Mesenchymal stem cell (in vitro differentiated cells and primary cell): ENCODE measurements around the gene ADGRV1.
"Not testable (repeated sequence)": the region's sequence is repeated elsewhere in the genome, so short reads cannot be mapped to it uniquely, and the experiment has no call there.

Experiments
- DNase-seq: peaks from one replicate; pipeline ENCODE4 v3.0.0-alpha.2; 2013
- H2AFZ ChIP-seq: one replicate; pipeline ENCODE4 v1.6.1; 2013; ENCODE audit warnings: low read depth, mild to moderate bottlenecking, control low read depth, inconsistent platforms, low read length, moderate library complexity
- H2AK5ac ChIP-seq: 2 replicates; pipeline ENCODE4 v1.6.1; 2013; ENCODE audit warnings: low read length, moderate library complexity, mild to moderate bottlenecking, inconsistent platforms; ENCODE audit not compliant: severe bottlenecking
- H2BK120ac ChIP-seq: one replicate; pipeline ENCODE4 v1.6.1; 2013; ENCODE audit warnings: low read depth, mild to moderate bottlenecking, inconsistent platforms, low read length, moderate library complexity
- H2BK12ac ChIP-seq, 2 experiments: one replicate each; pipeline ENCODE4 v1.6.1; 2013; ENCODE audit warnings: inconsistent platforms in 2 of 2, low read length in 2 of 2, mild to moderate bottlenecking in 2 of 2, moderate library complexity in 2 of 2, control low read depth in 1 of 2
- H2BK15ac ChIP-seq: one replicate; pipeline ENCODE4 v1.6.1; 2013; ENCODE audit warnings: mild to moderate bottlenecking, low read depth, inconsistent platforms; ENCODE audit not compliant: poor library complexity, severe bottlenecking
- H2BK5ac ChIP-seq: 2 replicates; pipeline ENCODE4 v1.6.1; 2013; ENCODE audit warnings: low read depth, mild to moderate bottlenecking, low read length, control low read depth, inconsistent platforms; ENCODE audit not compliant: poor library complexity, severe bottlenecking
- H3K14ac ChIP-seq, 2 experiments: one replicate each; pipeline ENCODE4 v1.6.1; 2013; ENCODE audit warnings: inconsistent platforms in 2 of 2, low read length in 2 of 2, control low read depth in 1 of 2, mild to moderate bottlenecking in 1 of 2, moderate library complexity in 1 of 2
- H3K18ac ChIP-seq, 2 experiments: one replicate each; pipeline ENCODE4 v1.6.1; 2013; ENCODE audit warnings: inconsistent platforms in 2 of 2, low read length in 2 of 2, control low read depth in 1 of 2, low read depth in 1 of 2, mild to moderate bottlenecking in 1 of 2
- H3K23ac ChIP-seq, 2 experiments: one replicate each; pipeline ENCODE4 v1.6.1; 2013; ENCODE audit warnings: inconsistent platforms in 2 of 2, low read length in 2 of 2, mild to moderate bottlenecking in 2 of 2, moderate library complexity in 2 of 2, control low read depth in 1 of 2
- H3K27ac ChIP-seq: 2 replicates; pipeline ENCODE4 v1.5.1; 2013; ENCODE audit warnings: mild to moderate bottlenecking, moderate library complexity, low read length, control low read depth, inconsistent platforms; ENCODE audit not compliant: poor library complexity, severe bottlenecking
- H3K27me3 ChIP-seq, 2 experiments: 2 replicates each; pipeline versions ENCODE4 v1.6.1 to v1.7.0; 2013; ENCODE audit warnings: low read length in 2 of 2, mild to moderate bottlenecking in 2 of 2, moderate library complexity in 2 of 2, control low read depth in 1 of 2, inconsistent platforms in 1 of 2; ENCODE audit not compliant: control insufficient read depth in 1 of 2, insufficient read depth in 1 of 2
- H3K36me3 ChIP-seq, 2 experiments: 2 replicates each; pipeline versions ENCODE4 v1.6.1 to v1.7.0; 2013; ENCODE audit warnings: low read length in 2 of 2, control low read depth in 1 of 2, inconsistent platforms in 1 of 2, low read depth in 1 of 2, mild to moderate bottlenecking in 1 of 2; ENCODE audit not compliant: insufficient read depth in 2 of 2, control insufficient read depth in 1 of 2
- H3K4ac ChIP-seq, 2 experiments: one replicate each; pipeline ENCODE4 v1.6.1; 2013; ENCODE audit warnings: inconsistent platforms in 2 of 2, low read length in 2 of 2, mild to moderate bottlenecking in 2 of 2, moderate library complexity in 2 of 2, control low read depth in 1 of 2, low read depth in 1 of 2
- H3K4me1 ChIP-seq: 2 replicates; pipeline ENCODE4 v1.6.1; 2013; ENCODE audit warnings: low read depth, low read length, control low read depth; ENCODE audit not compliant: control insufficient read depth, insufficient read depth
- H3K4me2 ChIP-seq: 2 replicates; pipeline ENCODE4 v1.6.1; 2013; ENCODE audit warnings: low read length, mild to moderate bottlenecking, inconsistent platforms; ENCODE audit not compliant: poor library complexity, severe bottlenecking
- H3K4me3 ChIP-seq, 2 experiments: 2 replicates each; pipeline versions ENCODE4 v1.5.1 to v1.7.0; 2013; ENCODE audit warnings: low read length in 2 of 2, mild to moderate bottlenecking in 2 of 2, control low read depth in 1 of 2, low read depth in 1 of 2; ENCODE audit not compliant: insufficient read depth in 1 of 2
- H3K79me1 ChIP-seq: replicated peaks from 2 replicates; pipeline ENCODE4 v1.6.1; 2013; ENCODE audit warnings: mild to moderate bottlenecking, control low read depth, low read length, inconsistent platforms; ENCODE audit not compliant: poor library complexity, severe bottlenecking
- H3K9ac ChIP-seq: 2 replicates; pipeline ENCODE4 v1.7.0; 2013; ENCODE audit warnings: mild to moderate bottlenecking, low read length, moderate library complexity
- H3K9me3 ChIP-seq: 2 replicates; pipeline ENCODE4 v1.7.0; 2013; ENCODE audit warnings: mild to moderate bottlenecking, low read length; ENCODE audit not compliant: control insufficient read depth
- H4K8ac ChIP-seq: one replicate; pipeline ENCODE4 v1.6.1; 2013; ENCODE audit warnings: inconsistent platforms, mild to moderate bottlenecking, low read length, moderate library complexity
- H4K91ac ChIP-seq: one replicate; pipeline ENCODE4 v1.6.1; 2013; ENCODE audit warnings: mild to moderate bottlenecking, low read length, inconsistent platforms
- WGBS: methylation state at CpG from one replicate; pipeline ENCODE4 v1.1.7; 2013; ENCODE audit warnings: mixed read lengths; 5-methylcytosine and 5-hydroxymethylcytosine counted together

ADGRV1 gene

DNA sequence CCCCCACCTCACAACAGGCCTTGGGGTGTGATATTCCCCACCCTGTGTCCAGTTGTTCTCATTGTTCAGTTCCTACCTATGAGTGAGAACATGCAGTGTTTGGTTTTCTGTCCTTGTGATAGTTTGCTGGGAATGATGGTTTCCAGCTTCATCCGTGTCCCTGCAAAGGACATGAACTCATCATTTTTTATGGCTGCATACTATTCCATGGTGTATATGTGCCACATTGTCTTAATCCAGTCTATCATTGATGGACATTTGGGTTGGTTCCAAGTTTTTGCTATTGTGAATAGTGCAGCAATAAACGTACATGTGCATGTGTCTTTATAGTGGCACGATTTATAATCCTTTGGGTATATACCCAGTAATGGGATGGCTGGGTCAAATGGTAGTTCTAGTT, 41.7 kb downstream of the ADGRV1 start:
- H4K91ac ChIP-seq, H3K18ac ChIP-seq, H3K4me2 ChIP-seq, H3K27ac ChIP-seq, H3K23ac ChIP-seq, H3K9ac ChIP-seq, H2BK5ac ChIP-seq, H3K9me3 ChIP-seq, H3K36me3 ChIP-seq, H2AFZ ChIP-seq, H2AK5ac ChIP-seq, H3K79me1 ChIP-seq, H3K14ac ChIP-seq, H3K4me3 ChIP-seq, H4K8ac ChIP-seq, H3K27me3 ChIP-seq, H2BK15ac ChIP-seq, DNase-seq, H3K4ac ChIP-seq, H3K4me1 ChIP-seq, H2BK120ac ChIP-seq, H2BK12ac ChIP-seq: not testable (repeated sequence)
- WGBS: 96% methylated on average over 2 of the region's 3 CpGs

DNA sequence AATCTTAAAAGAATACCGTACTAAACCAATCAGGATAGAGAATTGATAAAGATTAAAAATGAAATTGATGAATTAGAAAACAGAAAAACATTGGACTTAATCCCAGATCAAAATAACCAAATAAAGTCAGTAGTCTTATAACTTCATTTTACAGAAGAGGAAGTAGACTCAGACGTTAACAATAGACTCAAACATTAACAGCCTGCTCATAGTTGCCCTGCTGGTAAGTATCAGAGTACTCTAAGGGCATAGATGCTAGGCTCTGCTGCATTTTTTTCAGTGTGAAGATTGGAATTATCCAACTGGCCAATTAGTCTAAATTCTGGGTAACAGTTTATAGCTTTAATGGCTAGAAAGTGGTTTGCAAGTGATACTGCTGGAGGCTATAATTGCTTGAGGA, 42.9 kb downstream of the ADGRV1 start:
- no peak overlapping the region for H4K8ac ChIP-seq
- no peak overlapping the region for H4K91ac ChIP-seq
- no peak overlapping the region for H3K9ac ChIP-seq
- 100% methylated on average over 1 of the region's 2 CpGs for WGBS
- no peak overlapping the region for H3K4me2 ChIP-seq
- H3K4me3 ChIP-seq: no peak overlapping the region
- no peaks in the 10 kb centered on the region for H3K4me1 ChIP-seq
- H3K14ac ChIP-seq: no peak overlapping the region
- H2BK15ac ChIP-seq: no peak overlapping the region
- no peaks in the 10 kb centered on the region for H3K79me1 ChIP-seq
- H3K18ac ChIP-seq: no peak overlapping the region
- no peaks in the 10 kb centered on the region for H3K9me3 ChIP-seq
- DNase-seq: no peak
- no peak overlapping the region for H2AK5ac ChIP-seq
- no peaks in the 10 kb centered on the region for H3K36me3 ChIP-seq
- no peak overlapping the region for H3K27ac ChIP-seq
- no peak overlapping the region for H2BK12ac ChIP-seq
- H3K23ac ChIP-seq: no peak overlapping the region
- no peak overlapping the region for H2BK120ac ChIP-seq
- no peak overlapping the region for H2BK5ac ChIP-seq
- H3K27me3 ChIP-seq: no peaks in the 10 kb centered on the region
- H2AFZ ChIP-seq: no peak overlapping the region
- no peak overlapping the region for H3K4ac ChIP-seq

DNA sequence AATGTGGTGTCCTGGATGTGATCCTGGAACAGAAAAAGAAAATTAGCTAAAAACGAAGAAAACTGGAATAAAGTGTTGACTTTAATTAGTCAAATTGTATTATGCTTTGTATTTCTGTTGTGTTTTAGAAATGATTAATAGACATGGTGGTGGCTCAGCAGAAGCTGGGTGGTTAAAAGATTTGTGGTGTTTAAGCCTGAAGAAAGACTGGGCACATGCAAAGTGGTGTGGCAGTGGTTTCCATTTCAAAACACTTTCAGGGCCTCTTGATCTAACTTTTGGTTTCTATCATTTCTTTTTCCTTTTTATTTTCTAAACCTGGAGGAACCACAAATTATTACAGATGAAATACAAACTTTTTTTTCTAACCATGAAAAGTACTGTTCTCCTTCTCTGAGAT, 44.1 kb downstream of the ADGRV1 start:
- Histone ChIP-seq H2BK5ac (no peak overlapping the region), H2BK120ac (no peak overlapping the region), H2BK12ac (no peak overlapping the region), H4K91ac (no peak overlapping the region), H3K4me1 (no peaks in the 10 kb centered on the region), H3K23ac (no peak overlapping the region), H2BK15ac (no peak overlapping the region), H3K36me3 (no peaks in the 10 kb centered on the region), H3K4ac (no peak overlapping the region), H3K27me3 (peaks cover 0 to 7% of the 10 kb centered on the region in 2 experiments), H3K4me2 (no peak overlapping the region), H3K27ac (no peak overlapping the region), H3K79me1 (no peaks in the 10 kb centered on the region), H3K4me3 (no peak overlapping the region), H4K8ac (no peak overlapping the region), H3K14ac (no peak overlapping the region), H3K9me3 (no peaks in the 10 kb centered on the region), H2AK5ac (no peak overlapping the region), H3K18ac (no peak overlapping the region), H3K9ac (no peak overlapping the region), H2AFZ (no peak overlapping the region)
- no peak for DNase-seq
- 78% methylated on average over 1 of the region's 1 CpG for WGBS

DNA sequence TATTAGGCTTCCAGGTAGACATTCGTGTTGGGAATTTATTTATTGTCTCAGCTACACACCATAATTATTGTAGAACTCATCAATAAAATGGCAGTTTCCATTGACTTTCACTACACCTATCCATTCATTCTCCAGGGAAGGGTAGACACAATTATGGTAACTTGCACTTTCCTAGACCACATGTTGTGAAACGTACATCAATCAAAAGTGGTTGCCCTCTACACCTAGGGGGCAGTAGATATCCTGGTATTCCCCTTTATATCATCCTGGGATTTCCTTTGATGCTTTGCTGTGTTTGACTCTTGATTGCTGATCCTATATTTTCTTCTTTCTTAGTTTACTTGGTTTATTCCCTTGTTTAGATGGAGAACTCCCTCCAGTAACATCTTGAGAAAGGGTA, 47.9 kb downstream of the ADGRV1 start:
- Histone ChIP-seq H3K79me1 (no peaks in the 10 kb centered on the region), H2AFZ (no peak overlapping the region), H4K91ac (no peak overlapping the region), H3K4ac (no peak overlapping the region), H3K36me3 (no peaks in the 10 kb centered on the region), H3K14ac (no peak overlapping the region), H3K27me3 (peaks cover 0 to 7% of the 10 kb centered on the region in 2 experiments), H3K18ac (no peak overlapping the region), H3K9ac (no peak overlapping the region), H2BK15ac (no peak overlapping the region), H3K23ac (no peak overlapping the region), H3K9me3 (no peaks in the 10 kb centered on the region), H2BK120ac (no peak overlapping the region), H3K27ac (no peak overlapping the region), H2BK12ac (no peak overlapping the region), H3K4me2 (no peak overlapping the region), H4K8ac (no peak overlapping the region), H2AK5ac (no peak overlapping the region), H3K4me1 (no peaks in the 10 kb centered on the region), H3K4me3 (no peak overlapping the region), H2BK5ac (no peak overlapping the region)
- DNase-seq: no peak
- WGBS: 88% methylated on average over 2 of the region's 2 CpGs
